GM19455 (cell line): ENCODE results near the gene PFKL.
A peak's percentile ranks its signal among the peaks of the same experiment; 100 is the strongest.
"Not testable (repeated sequence)": the region's sequence is repeated elsewhere in the genome, so short reads cannot be mapped to it uniquely, and the experiment has no call there.

Experiments used
- ATAC-seq: cut with Tn5 transposase; IDR thresholded peaks from one replicate; pipeline ENCODE4 v1.9.1; 2021; ENCODE audit not compliant: unreplicated experiment

PFKL gene

DNA sequence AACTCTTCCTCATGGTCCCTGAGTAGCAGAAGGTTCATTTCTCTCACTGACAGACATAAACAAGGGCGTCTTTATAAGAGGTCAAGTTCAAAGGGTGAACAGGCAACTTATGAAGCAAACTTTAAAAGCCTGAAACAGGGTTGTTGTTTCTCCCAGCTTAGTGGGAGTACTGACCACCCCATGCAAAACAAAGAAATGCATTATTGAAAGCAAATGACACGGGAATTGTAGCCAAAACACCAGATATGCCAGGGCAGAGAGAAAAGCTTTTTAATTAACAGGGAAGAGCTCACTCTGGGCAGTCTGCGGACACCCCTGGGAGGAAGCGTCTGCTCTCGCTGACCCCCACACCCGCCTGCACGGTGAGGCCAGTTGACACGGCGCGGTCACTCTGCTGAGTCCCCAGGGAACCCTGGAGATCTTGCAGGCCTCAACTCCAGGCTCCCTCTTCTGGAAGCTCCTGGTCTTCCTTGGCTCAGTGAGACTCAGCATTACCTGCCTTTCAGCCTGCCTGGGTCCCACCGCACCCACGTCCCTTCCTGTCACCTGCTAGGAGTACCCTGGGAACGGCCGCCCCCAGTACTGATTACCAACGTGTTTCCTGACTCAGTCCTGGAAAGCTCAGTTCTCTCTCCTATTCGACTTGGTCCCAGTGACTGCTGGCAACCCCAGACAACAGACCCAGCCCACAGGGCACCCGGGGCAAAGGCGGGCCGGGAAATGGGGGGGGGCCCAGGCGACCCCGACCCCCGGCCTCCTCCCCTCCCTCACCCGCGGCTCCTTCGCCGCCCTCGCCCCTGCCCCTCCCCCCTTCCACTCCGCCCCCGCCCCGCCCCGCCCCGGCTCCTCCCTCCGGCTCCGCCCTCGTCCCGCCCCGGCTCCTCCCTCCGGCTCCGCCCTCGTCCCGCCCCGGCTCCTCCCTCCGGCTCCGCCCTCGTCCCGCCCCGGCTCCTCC is 38.4 kb downstream of the PFKL start:
- no peak for ATAC-seq

DNA sequence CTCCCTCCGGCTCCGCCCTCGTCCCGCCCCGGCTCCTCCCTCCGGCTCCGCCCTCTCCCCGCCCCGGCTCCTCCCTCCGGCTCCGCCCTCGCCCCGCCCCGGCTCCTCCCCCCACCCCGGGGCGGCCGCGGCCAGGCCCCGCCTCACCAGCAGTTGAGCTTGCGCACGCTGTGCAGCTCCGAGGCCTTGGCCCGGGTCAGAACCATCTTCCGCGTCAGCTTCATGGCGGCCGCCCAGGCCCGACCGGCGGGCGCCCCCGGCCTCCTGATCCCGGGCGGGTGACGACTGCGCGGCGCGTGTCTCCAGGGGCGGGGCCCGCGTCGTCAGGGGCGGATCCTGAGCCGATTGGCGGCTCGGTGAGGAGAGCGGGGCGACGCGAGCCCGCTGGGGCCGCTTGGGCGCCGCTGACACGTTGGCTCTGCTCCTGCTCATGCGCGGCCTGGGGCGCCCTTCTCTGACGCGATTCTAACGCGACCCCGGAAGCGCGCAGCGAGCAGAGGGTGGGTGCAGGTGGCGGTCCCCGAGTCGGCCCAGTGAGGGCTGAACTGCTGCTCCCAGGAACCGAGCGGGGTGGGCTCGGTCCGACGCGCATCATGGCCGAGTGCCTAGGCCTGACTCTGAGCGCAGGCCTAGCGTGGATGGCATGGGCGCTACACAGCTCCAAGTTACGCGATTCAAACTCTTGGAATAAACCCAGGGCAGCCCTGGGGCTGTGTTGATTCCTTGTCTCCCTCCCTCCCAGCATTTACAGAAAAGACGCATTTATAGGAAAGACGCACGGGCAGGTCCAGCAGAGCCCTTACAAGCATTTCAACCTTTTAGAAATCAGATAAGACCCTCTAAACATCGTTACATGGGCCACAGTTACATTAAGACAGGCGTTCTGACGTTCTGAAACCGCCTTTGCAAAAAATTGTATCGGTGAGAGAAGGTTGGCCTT is 39.4 kb downstream of the PFKL start, which contains the start of gene CFAP410:
Gene CFAP410 (minus strand): TSS at position 420 of the 940 bp plus-strand sequence. CDS start 196 bp downstream, at position 224.
- ATAC-seq: peak; percentile 75

DNA sequence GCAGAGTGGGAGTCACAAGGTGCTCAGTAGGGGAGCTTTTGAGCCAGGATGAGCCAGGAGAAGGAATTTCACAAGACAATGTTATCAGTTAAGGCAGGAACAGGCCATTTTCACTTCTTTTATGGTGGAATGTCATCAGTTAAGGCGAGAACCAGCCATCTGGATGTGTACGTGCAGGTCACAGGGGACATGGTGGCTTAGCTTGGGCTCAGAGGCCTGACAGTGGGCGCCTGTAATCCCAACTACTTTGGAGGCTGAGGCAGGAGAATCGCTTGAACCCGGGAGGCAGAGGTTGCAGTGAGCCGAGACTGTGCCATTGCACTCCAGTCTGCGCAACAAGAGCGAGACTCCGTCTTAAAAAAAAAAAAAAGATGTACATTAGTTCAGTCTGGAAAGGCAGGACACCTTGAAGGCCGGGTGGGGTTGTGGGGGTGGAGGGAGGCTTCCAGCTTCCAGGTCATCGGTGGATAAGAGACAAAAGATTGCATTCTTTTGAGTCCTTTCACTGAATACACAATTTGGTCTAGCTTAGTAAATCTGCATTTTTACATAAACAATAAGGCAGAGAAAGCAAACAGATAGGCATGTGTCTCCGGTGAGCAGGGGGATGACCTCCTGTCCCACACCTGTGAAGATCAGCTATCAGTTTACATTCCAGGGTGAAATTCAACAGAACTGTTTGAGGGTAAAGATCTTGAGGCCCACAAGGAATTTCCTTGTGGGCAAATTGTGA is 42.0 kb downstream of the PFKL start:
- ATAC-seq: not testable (repeated sequence)

DNA sequence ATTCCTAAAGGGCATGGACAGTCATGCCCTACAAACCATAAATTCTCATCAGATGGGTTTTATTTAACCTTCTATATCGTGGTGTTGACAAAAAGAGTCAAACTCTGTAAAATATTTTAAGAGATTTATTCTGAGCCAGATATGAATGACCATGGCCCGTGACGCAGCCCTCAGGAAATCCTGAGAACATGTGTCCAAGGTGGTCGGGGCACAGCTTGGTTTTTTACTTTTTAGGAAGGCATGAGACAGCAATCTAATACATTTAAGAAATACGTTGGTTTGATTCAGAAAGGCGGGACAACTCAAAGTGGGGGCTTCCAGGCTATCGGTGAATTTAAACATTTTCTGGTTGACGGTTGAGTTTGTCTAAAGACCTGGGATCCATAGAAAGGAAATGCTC is 43.1 kb downstream of the PFKL start:
- ATAC-seq: not testable (repeated sequence)

DNA sequence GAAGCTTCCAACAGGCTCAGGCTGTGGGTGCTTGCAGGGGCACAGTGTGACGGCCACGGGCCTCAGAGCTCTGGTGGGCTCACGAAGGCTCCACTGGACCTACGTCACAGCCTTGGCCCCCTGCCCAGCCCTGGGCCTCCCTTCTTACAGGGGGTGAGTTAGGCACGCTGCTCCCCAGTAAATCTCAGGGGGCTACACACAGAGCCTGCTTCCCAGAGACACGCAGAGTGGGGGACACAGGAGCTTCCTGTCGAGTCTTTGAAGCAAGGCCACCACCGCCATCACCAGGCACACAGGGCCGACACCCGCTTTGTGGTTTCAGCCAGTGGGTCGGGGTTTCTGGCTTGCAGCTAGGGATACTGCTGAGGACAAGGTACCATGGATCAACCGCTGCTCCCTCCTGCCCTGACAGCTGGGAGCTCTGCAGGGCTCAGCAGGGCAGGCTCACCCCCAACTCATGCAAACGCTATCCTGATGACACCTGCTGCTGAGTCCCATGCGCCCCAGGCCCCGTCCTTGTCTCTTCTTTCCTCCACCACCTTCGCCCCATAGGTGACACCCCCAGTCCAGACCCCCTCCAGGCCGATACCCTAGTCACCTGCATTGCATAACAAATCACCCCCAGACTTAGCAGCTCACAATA is 44.8 kb downstream of the PFKL start:
- no peak for ATAC-seq

DNA sequence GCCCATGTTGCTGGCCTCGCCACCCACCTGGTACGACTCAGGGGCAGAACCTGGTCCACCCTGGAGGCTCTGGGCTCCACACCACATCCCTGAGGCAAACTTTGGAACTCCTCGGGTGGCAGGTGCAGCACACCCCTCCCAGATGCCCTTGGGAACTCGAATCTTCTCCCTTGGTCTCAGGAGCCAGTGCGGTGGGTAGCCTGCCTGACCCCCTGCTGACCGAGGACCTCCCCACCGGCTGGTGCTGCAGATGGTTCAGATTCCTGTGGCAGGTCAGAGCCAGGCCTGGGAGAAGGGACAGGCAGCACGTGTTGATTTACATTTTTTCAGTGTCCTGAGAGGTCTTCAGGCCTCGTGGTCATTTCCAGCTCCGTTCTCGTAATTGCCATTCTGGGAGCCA is 45.6 kb downstream of the PFKL start:
- ATAC-seq: no peak

DNA sequence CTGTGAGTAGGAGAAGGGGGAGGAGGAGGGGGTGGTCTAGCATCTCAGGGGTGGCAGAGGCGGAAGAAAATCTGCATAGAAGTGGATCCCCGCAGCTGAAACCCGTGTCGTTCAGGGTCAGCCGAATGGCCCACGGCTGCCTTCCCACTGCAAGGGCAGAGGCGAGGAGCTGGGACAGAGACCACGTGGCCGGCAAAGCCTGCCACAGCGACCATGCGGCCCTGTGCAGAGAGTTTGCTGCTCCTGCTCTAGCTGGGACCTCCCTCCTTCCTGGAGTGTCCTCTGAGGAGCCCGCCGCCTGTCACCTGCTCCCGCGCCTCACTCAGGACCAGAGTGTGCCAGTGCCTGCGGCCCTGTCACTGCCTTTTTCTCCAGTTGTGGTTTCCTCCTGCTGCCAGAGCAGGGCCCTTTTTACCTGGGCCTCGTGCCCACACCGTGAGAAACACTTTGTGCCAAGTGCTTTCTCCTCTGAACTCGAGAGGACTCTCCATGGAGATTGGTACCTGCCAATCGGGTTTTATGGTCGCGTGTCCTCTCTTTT is 48.1 kb downstream of the PFKL start:
- ATAC-seq: no peak

DNA sequence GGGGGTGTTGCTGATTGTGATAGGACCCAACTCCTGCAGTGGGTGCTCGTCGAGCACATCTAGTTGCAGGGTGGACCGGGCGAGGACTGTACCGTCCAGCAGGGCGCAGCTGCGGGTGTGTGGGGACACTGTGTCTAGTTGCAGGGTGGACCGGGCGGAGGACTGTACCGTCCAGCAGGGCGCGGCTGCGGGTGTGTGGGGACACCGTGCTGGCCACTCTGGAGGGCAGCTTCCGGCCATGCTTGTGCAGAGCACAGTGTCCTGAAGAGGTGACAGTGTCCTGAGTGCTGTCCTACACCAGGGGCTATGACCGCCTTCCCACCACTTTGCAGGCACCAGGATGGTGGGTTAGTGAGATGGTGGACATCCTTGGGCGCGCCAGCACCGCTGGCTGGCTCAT is 49.0 kb downstream of the PFKL start:
- no peak for ATAC-seq

DNA sequence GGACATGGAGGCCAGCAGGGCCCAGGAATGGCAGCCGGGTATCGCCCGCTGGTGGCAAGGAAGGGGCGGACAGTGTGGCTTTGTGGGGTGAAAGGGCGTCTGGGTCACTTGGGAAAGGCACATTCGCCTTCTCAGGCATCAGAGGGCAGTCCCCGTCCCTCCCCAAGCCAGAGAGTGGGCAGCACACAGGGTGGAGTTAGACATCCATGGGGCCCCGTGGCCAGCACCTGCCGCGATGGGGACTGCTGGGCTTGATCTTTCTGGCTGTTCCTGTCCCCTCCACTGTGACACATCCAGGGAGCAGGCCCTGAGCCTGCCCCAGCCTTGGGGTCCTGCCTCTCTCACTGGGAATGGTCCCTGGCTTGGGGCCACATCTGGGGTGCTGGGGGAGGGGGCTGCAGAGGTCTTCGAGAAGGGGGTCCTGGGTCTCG is 49.6 kb downstream of the PFKL start:
- ATAC-seq: no peak

DNA sequence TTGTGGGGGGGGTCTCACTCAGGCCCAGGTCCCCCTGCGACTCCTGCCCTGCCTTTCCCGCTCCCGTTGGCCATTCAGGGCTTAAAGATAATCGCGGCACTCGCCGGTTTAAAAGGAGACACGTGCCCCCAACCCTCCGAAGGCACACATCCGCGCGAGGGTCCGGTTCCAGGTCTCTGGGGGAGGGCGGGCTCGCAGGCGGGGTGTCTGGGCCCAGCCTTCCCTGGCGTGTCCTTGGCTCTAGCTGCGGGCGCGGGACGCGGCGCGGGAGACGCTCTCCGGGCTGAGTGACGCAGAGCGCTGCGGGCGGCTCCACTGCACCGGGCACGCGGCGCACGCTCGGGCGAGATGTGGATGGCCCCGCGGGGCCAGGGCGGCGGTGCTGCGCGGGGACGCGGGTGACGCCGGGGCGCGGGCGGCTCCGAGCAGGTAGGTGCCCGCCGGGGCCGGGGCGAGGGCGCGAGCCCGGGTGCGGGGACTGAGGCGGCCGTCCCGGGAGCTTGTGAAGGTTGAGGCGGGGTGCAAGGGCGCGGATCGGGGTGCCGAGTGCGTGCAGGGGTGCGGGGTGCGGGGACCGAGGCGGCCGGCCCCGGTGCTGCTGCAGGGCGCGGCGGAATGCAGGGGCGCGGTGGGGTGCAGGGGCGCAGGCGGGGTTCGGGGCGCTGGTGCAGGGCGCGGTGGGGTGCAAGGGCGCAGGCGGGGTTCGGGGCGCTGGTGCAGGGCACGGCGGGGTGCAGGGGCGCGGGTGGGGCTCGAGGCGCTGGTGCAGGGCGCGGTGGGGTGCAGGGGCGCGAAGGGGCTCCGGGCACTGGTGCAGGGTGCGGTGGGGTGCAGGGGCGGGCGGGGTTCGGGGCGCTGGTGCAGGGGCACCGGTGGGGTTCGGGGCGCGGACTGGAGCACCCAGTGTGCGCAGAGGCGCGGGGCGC is 50.3 kb downstream of the PFKL start:
- no peak for ATAC-seq

DNA sequence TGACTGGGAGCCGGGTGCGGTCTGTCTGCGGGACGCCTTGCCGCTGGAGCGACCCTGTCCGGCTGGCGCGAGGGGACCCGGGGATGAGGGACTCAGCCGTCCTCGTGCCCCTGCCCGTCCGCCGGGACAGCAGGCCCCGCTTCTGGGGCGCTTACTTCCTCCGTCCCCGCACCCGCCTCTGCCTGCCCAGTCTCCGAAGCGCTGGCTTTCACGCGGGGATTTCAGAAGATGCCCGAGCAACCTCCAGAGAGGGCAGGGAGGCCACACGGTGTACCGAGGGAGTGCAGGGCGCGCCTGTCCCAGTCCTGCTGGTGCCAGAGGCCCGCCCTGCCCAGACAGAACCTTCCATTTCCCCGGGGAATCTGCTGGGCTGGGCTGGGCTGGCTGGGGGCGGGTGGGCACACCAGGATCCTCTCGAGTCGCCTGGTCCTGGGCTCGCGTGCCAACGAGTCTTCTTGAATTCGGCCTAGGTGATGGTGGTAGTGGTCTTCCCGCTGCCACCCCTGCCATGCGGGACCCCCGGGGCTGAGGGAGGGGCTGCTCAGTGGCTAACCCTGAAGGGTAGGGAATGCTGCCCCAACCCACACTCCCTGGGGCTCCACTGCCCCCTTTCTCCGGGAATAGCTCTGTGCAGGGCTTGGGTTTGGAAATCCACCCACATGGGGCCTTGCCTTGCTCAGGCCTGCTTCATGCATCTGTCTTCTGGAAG is 51.1 kb downstream of the PFKL start:
- ATAC-seq: no peak

DNA sequence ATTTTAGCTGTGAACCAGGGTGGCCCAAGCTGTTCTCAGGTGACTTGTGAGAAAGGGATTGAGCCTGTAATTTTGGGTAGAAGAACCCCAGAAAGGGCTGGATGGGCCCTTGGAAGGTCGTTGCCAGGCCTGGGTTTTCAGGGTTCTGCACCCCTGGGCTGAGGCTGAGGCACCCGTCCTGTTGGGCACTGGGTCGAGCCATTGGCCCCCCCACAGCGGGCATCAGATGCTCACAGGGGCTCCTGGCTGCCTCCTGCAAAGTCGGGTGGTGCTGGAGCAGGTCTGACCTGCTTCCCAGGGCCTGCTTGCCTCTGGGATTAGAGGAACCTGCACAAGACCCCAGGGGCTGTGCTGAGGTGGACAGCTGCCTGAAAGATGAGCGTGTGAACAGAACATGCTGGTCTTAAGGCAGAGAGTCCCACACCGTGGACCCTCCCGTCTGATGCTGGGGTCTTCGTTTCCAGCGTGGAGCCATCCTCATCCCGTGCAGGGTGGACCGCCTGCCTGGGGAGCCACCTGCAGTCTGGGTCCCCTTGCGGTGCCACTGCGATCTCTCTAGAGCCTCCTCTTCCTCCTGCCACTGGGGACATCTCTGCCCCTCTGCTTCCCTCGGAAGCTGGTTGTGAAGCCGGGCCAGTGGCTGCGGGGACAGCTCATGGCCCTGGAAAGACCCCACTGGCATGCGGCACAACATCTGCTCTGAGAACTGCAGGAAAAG is 51.8 kb downstream of the PFKL start:
- no peak for ATAC-seq

DNA sequence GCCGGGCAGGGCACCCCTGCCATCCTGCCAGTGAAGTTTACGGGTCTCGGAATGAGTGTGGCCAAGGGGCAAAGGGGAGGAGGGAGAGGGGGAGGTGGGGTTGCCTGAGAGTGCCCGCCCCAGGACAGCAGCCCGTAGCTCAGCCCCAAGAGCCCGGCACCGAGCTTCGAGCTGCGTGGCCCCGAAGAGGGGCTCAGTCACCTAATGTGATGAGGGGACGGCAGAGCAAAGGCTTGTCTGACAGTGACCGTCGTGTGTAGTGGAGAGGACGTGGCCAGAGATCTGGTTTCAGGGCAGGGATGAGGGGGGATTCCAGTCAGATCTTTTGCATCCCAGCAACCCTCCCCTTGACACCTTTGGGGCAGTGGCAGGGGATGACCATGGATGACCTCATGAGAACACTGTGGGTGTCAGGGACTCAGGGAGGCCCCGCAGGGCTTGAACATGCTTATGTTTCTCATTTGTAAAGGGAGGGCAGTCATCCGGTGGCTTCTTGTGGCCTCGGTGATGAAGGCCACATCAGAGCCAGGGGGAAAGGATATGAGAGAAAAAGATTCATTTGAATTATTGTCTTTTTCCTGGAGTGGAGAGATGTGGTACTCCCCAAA is 52.5 kb downstream of the PFKL start:
- no peak for ATAC-seq

DNA sequence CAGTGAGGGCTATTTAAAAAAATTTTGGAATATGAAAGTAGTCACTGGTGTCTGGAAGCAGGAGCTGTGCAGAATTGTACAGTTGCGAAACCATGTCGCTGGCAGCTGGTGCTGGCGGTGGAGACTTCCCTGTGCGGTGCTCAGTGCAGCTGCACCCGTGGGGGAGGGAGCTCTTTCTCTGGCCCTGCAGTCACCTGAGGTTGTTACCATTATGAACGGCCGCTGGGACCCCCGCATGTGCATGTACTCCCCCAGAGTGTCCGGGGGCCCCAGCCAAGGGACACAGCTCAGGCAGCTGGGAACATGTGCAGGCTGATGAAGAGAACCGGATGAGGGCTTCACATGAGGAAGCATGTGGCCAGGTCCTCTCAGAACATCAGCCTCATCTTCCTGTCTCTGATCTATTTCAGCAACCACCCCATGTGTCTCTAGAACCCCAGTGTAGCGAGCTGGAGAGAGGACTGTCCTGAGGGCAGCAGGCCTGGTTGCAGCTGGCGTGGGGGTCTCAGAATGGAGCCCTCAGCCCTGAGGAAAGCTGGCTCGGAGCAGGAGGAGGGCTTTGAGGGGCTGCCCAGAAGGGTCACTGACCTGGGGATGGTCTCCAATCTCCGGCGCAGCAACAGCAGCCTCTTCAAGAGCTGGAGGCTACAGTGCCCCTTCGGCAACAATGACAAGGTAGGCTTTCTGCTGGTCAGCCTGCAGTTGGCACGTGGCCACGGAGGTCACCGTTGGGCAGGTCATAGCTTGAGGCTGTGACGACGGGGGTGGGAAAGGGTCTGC is 53.5 kb downstream of the PFKL start, which contains the start of gene TRPM2:
Gene TRPM2 (plus strand): TSS at position 431 of the 780 bp plus-strand sequence. CDS start 80 bp downstream, at position 511.
- no peak for ATAC-seq

DNA sequence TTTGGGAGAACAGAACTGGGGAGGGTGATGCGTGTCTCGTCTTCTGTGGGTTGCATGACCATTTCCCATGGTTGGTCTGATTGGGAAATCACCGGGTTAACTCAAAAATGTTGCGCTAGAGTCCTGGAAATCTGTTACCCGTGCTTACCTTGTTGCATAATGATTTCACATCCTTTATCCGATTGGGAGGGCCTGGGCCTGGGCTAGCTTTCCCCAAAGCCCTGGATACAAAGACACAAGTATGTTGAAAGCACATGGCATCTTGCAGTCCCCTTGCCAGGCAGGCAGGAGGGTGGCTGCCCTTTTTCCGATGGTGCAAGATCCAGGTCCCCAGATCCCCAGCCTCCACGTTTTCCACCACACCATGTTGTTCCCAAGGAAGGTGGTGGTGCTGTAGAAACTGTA is 54.1 kb downstream of the PFKL start:
- no peak for ATAC-seq
